B cell (primary cell): ENCODE measurements around the gene GLIS1. TPM values are rescaled to one million over a fixed set of nuclear protein-coding genes. Genes with fewer than 3 reads are reported as not detected.

Experiments
- ATAC-seq: fragments of 200-7000 bp; cut with Tn5 transposase; one replicate; pipeline ENCODE4 v1.10.0; 2021; ENCODE audit warnings: low read depth, mild to moderate bottlenecking, moderate number of reproducible peaks, moderate library complexity
- CTCF ChIA-PET: fragments of 350-600 bp; sonication (Branson Sonifier 250); formaldehyde crosslinking; loops from one replicate; lab custom pipeline; 2021; ENCODE audit warnings: antibody characterized with exemption, inconsistent platforms; lab: Charles Lee
- POLR2A ChIA-PET: fragments of 350-600 bp; sonication (Branson Sonifier 250); formaldehyde crosslinking; loops from one replicate; lab custom pipeline; 2021; ENCODE audit warnings: antibody characterized with exemption; lab: Charles Lee
- DNase-seq: peaks from one replicate; pipeline ENCODE4 v3.0.0; 2013
- H2AFZ ChIP-seq: 2 replicates; pipeline ENCODE4 v1.6.1; 2012; ENCODE audit warnings: mild to moderate bottlenecking, low read depth, low read length; ENCODE audit not compliant: insufficient read depth, poor library complexity, severe bottlenecking
- H3K27ac ChIP-seq, 2 donors: 1 replicate in 1 of 2; 2 replicates in 1 of 2; pipeline ENCODE4 v1.5.1; 2012 to 2013; ENCODE audit warnings: low read length in 2 of 2, mild to moderate bottlenecking in 2 of 2, moderate library complexity in 1 of 2
- H3K27me3 ChIP-seq, 4 experiments: fragments of 200-600 bp in 1 of 4; sonication (generic) in 1 of 4; replicated peaks in 1 of 4; 1 replicate in 2 of 4; 2 replicates in 2 of 4; pipeline versions ENCODE4 v1.6.1 to v1.7.0; 2013 to 2016; ENCODE audit warnings: low read length in 3 of 4, mild to moderate bottlenecking in 2 of 4, mixed read lengths in 1 of 4, moderate library complexity in 1 of 4; ENCODE audit not compliant: insufficient read depth in 4 of 4, control insufficient read depth in 3 of 4; ENCODE audit errors: control extremely low read depth in 1 of 4
- H3K36me3 ChIP-seq, 2 experiments: replicated peaks in 1 of 2; 1 replicate in 1 of 2; 2 replicates in 1 of 2; pipeline versions ENCODE4 v1.6.1 to v1.7.1; 2013; ENCODE audit warnings: low read length in 1 of 2; ENCODE audit not compliant: insufficient read depth in 2 of 2, control insufficient read depth in 1 of 2; ENCODE audit errors: control extremely low read depth in 1 of 2, extremely low read depth in 1 of 2
- H3K4me1 ChIP-seq, 2 donors: fragments of 200-600 bp in 1 of 2; sonication (generic) in 1 of 2; 1 replicate in 1 of 2; 2 replicates in 1 of 2; pipeline versions ENCODE4 v1.5.1 to v1.6.1; 2013 to 2017; ENCODE audit warnings: low read length in 2 of 2; ENCODE audit not compliant: control insufficient read depth in 2 of 2, insufficient read depth in 2 of 2
- H3K4me2 ChIP-seq: replicated peaks from 2 replicates; pipeline ENCODE3; 2012; ENCODE audit warnings: mild to moderate bottlenecking, low read depth, low read length; ENCODE audit not compliant: poor library complexity, severe bottlenecking
- H3K4me3 ChIP-seq, 5 experiments: fragments of 200-600 bp in 1 of 5; sonication (generic) in 1 of 5; 1 replicate in 3 of 5; 2 replicates in 2 of 5; pipeline versions ENCODE4 v1.5.1 to v1.7.0; 2011 to 2016; ENCODE audit warnings: low read length in 4 of 5, mild to moderate bottlenecking in 4 of 5, low read depth in 2 of 5, control low read depth in 1 of 5, moderate library complexity in 1 of 5; ENCODE audit not compliant: insufficient read depth in 1 of 5; ENCODE audit errors: control extremely low read depth in 1 of 5, extremely low read depth in 1 of 5
- H3K79me2 ChIP-seq: fragments of 200-600 bp; sonication (generic); one replicate; pipeline ENCODE4 v1.6.0; 2016; ENCODE audit warnings: low read length; ENCODE audit not compliant: control insufficient read depth, insufficient read depth
- H3K9ac ChIP-seq: fragments of 200-600 bp; sonication (generic); 2 replicates; pipeline ENCODE4 v1.6.1; 2017; ENCODE audit warnings: mild to moderate bottlenecking, low read length, moderate library complexity
- H3K9me3 ChIP-seq, 3 donors: one replicate each; pipeline versions ENCODE4 v1.6.1 to v1.7.1; 2013; ENCODE audit warnings: low read length in 2 of 3; ENCODE audit not compliant: control insufficient read depth in 2 of 3, insufficient read depth in 1 of 3; ENCODE audit errors: control extremely low read depth in 1 of 3
- H4K20me1 ChIP-seq: 2 replicates; pipeline ENCODE4 v1.6.0; 2012; ENCODE audit warnings: mild to moderate bottlenecking, low read length; ENCODE audit not compliant: insufficient read depth, control insufficient read depth, poor library complexity, severe bottlenecking
- H3K27ac Mint-ChIP-seq: one replicate; pipeline ENCODE4 v1.8.0; 2021; ENCODE audit warnings: mixed read lengths
- H3K27me3 Mint-ChIP-seq: one replicate; pipeline ENCODE4 v1.8.0; 2021; ENCODE audit warnings: mixed read lengths
- H3K4me1 Mint-ChIP-seq: one replicate; pipeline ENCODE4 v1.8.0; 2021; ENCODE audit warnings: mixed read lengths
- H3K4me3 Mint-ChIP-seq: one replicate; pipeline ENCODE4 v1.8.0; 2021; ENCODE audit warnings: mixed read lengths
- H3K9me3 Mint-ChIP-seq: one replicate; pipeline ENCODE4 v1.8.0; 2022; ENCODE audit warnings: mixed read lengths; ENCODE audit not compliant: insufficient read depth
- EZH2 ChIP-seq: IDR thresholded peaks from 2 replicates; pipeline ENCODE4 v1.6.1; 2012; ENCODE audit warnings: borderline replicate concordance, low read depth, mild to moderate bottlenecking, moderate library complexity, low read length; ENCODE audit not compliant: insufficient read depth, poor library complexity, severe bottlenecking
- WGBS: methylation state at CpG from one replicate; pipeline ENCODE4 v1.1.5; 2013; ENCODE audit warnings: missing lambda C conversion rate; ENCODE audit not compliant: insufficient coverage; 5-methylcytosine and 5-hydroxymethylcytosine counted together
- intact Hi-C: fragments of 100-400 bp; cut with micrococcal nuclease; formaldehyde crosslinking; loops from one replicate; pipeline ENCODE4 v1.10.0; 2022
- polyA plus RNA-seq: library from polyadenylated mRNA; depleted of rRNA; stranded (reverse); fragments of >200 nt; gene quantifications from 2 replicates; pipeline ENCODE4 v1.2.3, GENCODE V29; 2012
- total RNA-seq, 2 donors: library from RNA; stranded (reverse); fragments of 120-200 nt in 1 of 2; gene quantifications; 1 replicate in 1 of 2; 2 replicates in 1 of 2; pipeline versions ENCODE4 v1.2.3 to v1.2.4, GENCODE V29; 2013 to 2022
- TF ChIP-seq, protein P1 (sequence below): fragments of 200-600 bp; IDR thresholded peaks from one replicate; pipeline ENCODE4 v1.8.0; 2022; ENCODE audit warnings: antibody characterized with exemption, mild to moderate bottlenecking

GLIS1 gene
- total and polyA plus RNA-seq, 2 donors (not counting 1 experiment from before 2014, with no cell fraction given), result not detected

DNA sequence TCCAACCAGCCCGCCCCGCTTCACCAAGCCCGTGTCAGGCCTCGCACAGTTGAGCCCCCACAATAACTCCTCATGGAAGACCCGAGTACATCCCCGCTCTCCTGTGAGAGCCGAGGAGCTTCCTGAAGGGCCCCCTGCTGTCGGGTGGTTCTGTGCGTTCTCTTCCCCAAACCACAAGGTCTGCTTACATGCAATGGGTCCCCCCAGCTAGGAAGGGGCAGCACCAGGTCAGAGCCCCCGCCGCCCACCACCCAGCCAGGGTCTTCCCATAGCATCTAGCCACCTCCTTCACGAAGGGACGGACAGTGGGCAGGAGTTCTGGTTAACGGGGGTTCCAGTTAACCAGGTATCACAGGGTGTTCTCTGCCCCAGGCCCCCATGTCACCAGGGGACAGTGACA, 51.5 kb downstream of the GLIS1 start:
- Histone ChIP-seq H2AFZ (no peak overlapping the region), H3K36me3 (no peaks in the 10 kb centered on the region), H3K79me2 (no peaks in the 10 kb centered on the region), H3K4me1 (no peaks in the 10 kb centered on the region), H3K9me3 (no peaks in the 10 kb centered on the region), H3K4me2 (no peak overlapping the region), H3K27me3 (peaks cover 0 to 5% (median under 1%) of the 10 kb centered on the region in 4 experiments), H3K27ac (no peak overlapping the region), H3K9ac (no peak overlapping the region), H3K4me3 (no peak overlapping the region), H4K20me1 (no peaks in the 10 kb centered on the region)
- intact Hi-C loops, result no loop called here
- ATAC-seq (no peak), DNase-seq (no peak)
- H3K27ac Mint-ChIP-seq, result no peak overlapping the region
- POLR2A ChIA-PET, result no interaction called here
- H3K27me3 Mint-ChIP-seq, result peaks cover 37% of the 10 kb centered on the region
- no peaks in the 10 kb centered on the region for H3K9me3 Mint-ChIP-seq
- CTCF ChIA-PET, result no interaction called here
- H3K4me1 Mint-ChIP-seq, result no peaks in the 10 kb centered on the region
- TF ChIP-seq, protein P1, sequence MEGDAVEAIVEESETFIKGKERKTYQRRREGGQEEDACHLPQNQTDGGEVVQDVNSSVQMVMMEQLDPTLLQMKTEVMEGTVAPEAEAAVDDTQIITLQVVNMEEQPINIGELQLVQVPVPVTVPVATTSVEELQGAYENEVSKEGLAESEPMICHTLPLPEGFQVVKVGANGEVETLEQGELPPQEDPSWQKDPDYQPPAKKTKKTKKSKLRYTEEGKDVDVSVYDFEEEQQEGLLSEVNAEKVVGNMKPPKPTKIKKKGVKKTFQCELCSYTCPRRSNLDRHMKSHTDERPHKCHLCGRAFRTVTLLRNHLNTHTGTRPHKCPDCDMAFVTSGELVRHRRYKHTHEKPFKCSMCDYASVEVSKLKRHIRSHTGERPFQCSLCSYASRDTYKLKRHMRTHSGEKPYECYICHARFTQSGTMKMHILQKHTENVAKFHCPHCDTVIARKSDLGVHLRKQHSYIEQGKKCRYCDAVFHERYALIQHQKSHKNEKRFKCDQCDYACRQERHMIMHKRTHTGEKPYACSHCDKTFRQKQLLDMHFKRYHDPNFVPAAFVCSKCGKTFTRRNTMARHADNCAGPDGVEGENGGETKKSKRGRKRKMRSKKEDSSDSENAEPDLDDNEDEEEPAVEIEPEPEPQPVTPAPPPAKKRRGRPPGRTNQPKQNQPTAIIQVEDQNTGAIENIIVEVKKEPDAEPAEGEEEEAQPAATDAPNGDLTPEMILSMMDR, result no peak
- no peak for TF ChIP-seq EZH2
- 91% methylated on average over 14 of the region's 14 CpGs for WGBS
- H3K4me3 Mint-ChIP-seq, result no peak overlapping the region

DNA sequence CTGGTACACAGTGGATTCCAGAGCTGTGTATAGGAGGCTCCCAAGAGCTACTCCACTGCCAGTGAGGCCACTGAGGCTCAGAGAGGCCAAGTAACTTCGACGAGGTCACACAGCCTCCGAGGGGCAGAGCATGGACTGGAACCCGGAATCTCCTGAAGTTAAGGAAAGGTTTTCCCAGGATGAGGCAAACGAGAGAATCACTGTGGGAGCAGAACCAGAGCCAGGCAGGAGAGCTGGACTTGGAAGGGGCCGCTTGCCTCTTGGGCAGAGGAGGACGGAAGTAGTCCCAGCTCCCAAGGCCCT, 52.0 kb downstream of the GLIS1 start:
- H3K9me3 Mint-ChIP-seq, result no peaks in the 10 kb centered on the region
- H3K27me3 Mint-ChIP-seq, result peaks cover 35% of the 10 kb centered on the region
- peaks cover 0 to 5% (median under 1%) of the 10 kb centered on the region in 4 experiments for H3K27me3 ChIP-seq
- WGBS, result 86% methylated on average over 5 of the region's 7 CpGs
- no peak overlapping the region for H3K4me3 ChIP-seq
- H3K9ac ChIP-seq, result no peak overlapping the region
- DNase-seq, result no peak
- no peak for TF ChIP-seq EZH2
- TF ChIP-seq, protein P1, result no peak
- H2AFZ ChIP-seq, result no peak overlapping the region
- no peak overlapping the region for H3K27ac ChIP-seq
- H3K27ac Mint-ChIP-seq, result no peak overlapping the region
- peaks cover 5% of the 10 kb centered on the region for H3K4me1 Mint-ChIP-seq
- H3K4me3 Mint-ChIP-seq, result no peak overlapping the region
- H4K20me1 ChIP-seq, result no peaks in the 10 kb centered on the region
- no peaks in the 10 kb centered on the region for H3K9me3 ChIP-seq
- H3K4me1 ChIP-seq, result peaks cover 0 to 2% of the 10 kb centered on the region in 2 donors
- no peaks in the 10 kb centered on the region for H3K36me3 ChIP-seq
- ChIA-PET POLR2A (no interaction called here), CTCF (no interaction called here)
- H3K4me2 ChIP-seq, result no peak overlapping the region
- intact Hi-C loops, result no loop called here
- H3K79me2 ChIP-seq, result no peaks in the 10 kb centered on the region
- no peak for ATAC-seq
